ENCODE data around the gene KRTAP10-3. TPM values are rescaled to one million over a fixed set of nuclear protein-coding genes. Genes with fewer than 3 reads are reported as not detected.

Gene KRTAP10-3
- total and polyA plus RNA-seq, 9 of the 15 experiments (the other 6 are each of a cell fraction or from before 2014, with no cell fraction given): not detected

- TF ChIP-seq, protein P1, sequence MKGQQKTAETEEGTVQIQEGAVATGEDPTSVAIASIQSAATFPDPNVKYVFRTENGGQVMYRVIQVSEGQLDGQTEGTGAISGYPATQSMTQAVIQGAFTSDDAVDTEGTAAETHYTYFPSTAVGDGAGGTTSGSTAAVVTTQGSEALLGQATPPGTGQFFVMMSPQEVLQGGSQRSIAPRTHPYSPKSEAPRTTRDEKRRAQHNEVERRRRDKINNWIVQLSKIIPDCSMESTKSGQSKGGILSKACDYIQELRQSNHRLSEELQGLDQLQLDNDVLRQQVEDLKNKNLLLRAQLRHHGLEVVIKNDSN (CRISPR knock-in tag; IDR thresholded peaks at IDR 0.05): peak; percentile 67
- peak; percentile 67 for TF ChIP-seq ETV1 (tag; conservative IDR thresholded peaks at IDR 0.05; ENCODE audit: low read depth)
- no peak for TF ChIP-seq ETS1 (conservative IDR thresholded peaks at IDR 0.05; ENCODE audit: control insufficient read depth, low read depth, low read length)
- no peak for TF ChIP-seq NFATC3 (IDR thresholded peaks at IDR 0.05)
- 0 out of 4 replicates have a peak, but pooled peaks of 1 of the 2 experiments have one; percentile 17 for TF ChIP-seq MNT (conservative IDR thresholded peaks at IDR 0.05)
- TF ChIP-seq RBFOX2 (IDR thresholded peaks at IDR 0.05; ENCODE audit: low read depth, low read length): no peak
- TF ChIP-seq POLR2G (IDR thresholded peaks at IDR 0.05; ENCODE audit: low read depth, low read length): 0 out of 2 replicates have a peak, but pooled peaks have one; percentile 18
- TF ChIP-seq DIDO1 (tag; IDR thresholded peaks at IDR 0.05; ENCODE audit: low read depth): 0 out of 2 replicates have a peak, but pooled peaks have one; percentile 54
- no peak for TF ChIP-seq RUNX1 (IDR thresholded peaks at IDR 0.05; ENCODE audit: low read depth)
- TF ChIP-seq, protein P2, sequence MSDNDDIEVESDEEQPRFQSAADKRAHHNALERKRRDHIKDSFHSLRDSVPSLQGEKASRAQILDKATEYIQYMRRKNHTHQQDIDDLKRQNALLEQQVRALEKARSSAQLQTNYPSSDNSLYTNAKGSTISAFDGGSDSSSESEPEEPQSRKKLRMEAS (CRISPR knock-in tag; IDR thresholded peaks at IDR 0.05): peak; percentile 40; the same call in 1 of the 2 replicates
- peak; percentile 97 for TF ChIP-seq L3MBTL2 (IDR thresholded peaks at IDR 0.05)
- TF ChIP-seq SRSF3 (IDR thresholded peaks at IDR 0.05; ENCODE audit: insufficient read depth, low read length): no peak
- no peak for TF ChIP-seq HEY1 (CRISPR knock-in tag; IDR thresholded peaks at IDR 0.05; ENCODE audit: borderline replicate concordance)
- TF ChIP-seq ZNF212 (CRISPR knock-in tag; IDR thresholded peaks at IDR 0.05): no peak
- TF ChIP-seq ELF4 (CRISPR knock-in tag; IDR thresholded peaks at IDR 0.05): no peak
- TF ChIP-seq NRF1 (conservative IDR thresholded peaks at IDR 0.05 in 1 of 2, IDR thresholded peaks at IDR 0.05 in 1 of 2): peak; percentile 34 to 49; a peak in 2 of 4 replicates
- TF ChIP-seq CREM (IDR thresholded peaks at IDR 0.05; ENCODE audit: low read depth): peak; percentile 89
- no peak for TF ChIP-seq TCFL5 (CRISPR knock-in tag; conservative IDR thresholded peaks at IDR 0.05)
- no peak for TF ChIP-seq KDM5B (IDR thresholded peaks at IDR 0.05; ENCODE audit: insufficient replicate concordance, low read depth, low read length)
- TF ChIP-seq ZFX (CRISPR knock-in tag; IDR thresholded peaks at IDR 0.05): no peak
Measured at GRCh38 chr21:44568667-44569556, 10.3 kb upstream of the KRTAP10-3 start (continued).
